ENCODE measurements around the gene THRB.
"Not testable (repeated sequence)": the region's sequence is repeated elsewhere in the genome, so short reads cannot be mapped to it uniquely, and the experiment has no call there.

THRB gene

GRCh38 chr3:24400015-24400414 is 94.6 kb downstream of the THRB start:
- peak; percentile 7 for DNase-seq

- no peak for DNase-seq
Observed at GRCh38 chr3:24399614-24400013, 95.0 kb downstream of the THRB start.

GRCh38 chr3:24398712-24399111 is 95.9 kb downstream of the THRB start:
- DNase-seq: not testable (repeated sequence)

- no peak for DNase-seq
Observed at GRCh38 chr3:24396338-24396737, 98.3 kb downstream of the THRB start.

GRCh38 chr3:24394754-24395153 is 99.9 kb downstream of the THRB start:
- DNase-seq: no peak

- no peak for DNase-seq
Observed at GRCh38 chr3:24393316-24393715, 101.3 kb downstream of the THRB start.

GRCh38 chr3:24390169-24391130 is 104.2 kb downstream of the THRB start:
- DNase-seq: no peak

GRCh38 chr3:24389108-24390090 is 105.3 kb downstream of the THRB start:
- no peak for DNase-seq

- DNase-seq: no peak
Observed at GRCh38 chr3:24388611-24389010, 106.0 kb downstream of the THRB start.

- DNase-seq: no peak
Observed at GRCh38 chr3:24388159-24388558, 106.5 kb downstream of the THRB start.

GRCh38 chr3:24387493-24387892 is 107.2 kb downstream of the THRB start:
- DNase-seq: no peak

- DNase-seq: no peak
Observed at GRCh38 chr3:24387000-24387399, 107.7 kb downstream of the THRB start.

GRCh38 chr3:24386458-24386857 is 108.2 kb downstream of the THRB start:
- no peak for DNase-seq

GRCh38 chr3:24385012-24385615 is 109.5 kb downstream of the THRB start:
- no peak for DNase-seq

GRCh38 chr3:24382647-24383046 is 112.0 kb downstream of the THRB start:
- no peak for DNase-seq

- DNase-seq: no peak
Observed at GRCh38 chr3:24379936-24380335, 114.7 kb downstream of the THRB start.

- DNase-seq: no peak
Observed at GRCh38 chr3:24378313-24378712, 116.3 kb downstream of the THRB start.

GRCh38 chr3:24377218-24377993 is 117.2 kb downstream of the THRB start:
- DNase-seq: no peak

GRCh38 chr3:24375947-24376384 is 118.7 kb downstream of the THRB start:
- DNase-seq: no peak

GRCh38 chr3:24374801-24375200 is 119.8 kb downstream of the THRB start:
- DNase-seq: no peak

- DNase-seq: no peak
Observed at GRCh38 chr3:24373198-24373959, 121.3 kb downstream of the THRB start.
